B cell (primary cell): Measurements from ENCODE around the gene SLC25A39. TPM values are rescaled to one million over a fixed set of nuclear protein-coding genes. Genes with fewer than 3 reads are reported as not detected.

ENCODE experiments used
- ATAC-seq: fragments of 200-7000 bp; cut with Tn5 transposase; one replicate; pipeline ENCODE4 v1.10.0; 2021; ENCODE audit warnings: low read depth, mild to moderate bottlenecking, moderate number of reproducible peaks, moderate library complexity
- CTCF ChIA-PET: fragments of 350-600 bp; sonication (Branson Sonifier 250); formaldehyde crosslinking; loops from one replicate; lab custom pipeline; 2021; ENCODE audit warnings: antibody characterized with exemption, inconsistent platforms; lab: Charles Lee
- POLR2A ChIA-PET: fragments of 350-600 bp; sonication (Branson Sonifier 250); formaldehyde crosslinking; loops from one replicate; lab custom pipeline; 2021; ENCODE audit warnings: antibody characterized with exemption; lab: Charles Lee
- DNase-seq: peaks from one replicate; pipeline ENCODE4 v3.0.0; 2013
- H2AFZ ChIP-seq: 2 replicates; pipeline ENCODE4 v1.6.1; 2012; ENCODE audit warnings: mild to moderate bottlenecking, low read depth, low read length; ENCODE audit not compliant: insufficient read depth, poor library complexity, severe bottlenecking
- H3K27ac ChIP-seq, 2 donors: 1 replicate in 1 of 2; 2 replicates in 1 of 2; pipeline ENCODE4 v1.5.1; 2012 to 2013; ENCODE audit warnings: low read length in 2 of 2, mild to moderate bottlenecking in 2 of 2, moderate library complexity in 1 of 2
- H3K27me3 ChIP-seq, 4 experiments: fragments of 200-600 bp in 1 of 4; sonication (generic) in 1 of 4; replicated peaks in 1 of 4; 1 replicate in 2 of 4; 2 replicates in 2 of 4; pipeline versions ENCODE4 v1.6.1 to v1.7.0; 2013 to 2016; ENCODE audit warnings: low read length in 3 of 4, mild to moderate bottlenecking in 2 of 4, mixed read lengths in 1 of 4, moderate library complexity in 1 of 4; ENCODE audit not compliant: insufficient read depth in 4 of 4, control insufficient read depth in 3 of 4; ENCODE audit errors: control extremely low read depth in 1 of 4
- H3K36me3 ChIP-seq, 2 experiments: replicated peaks in 1 of 2; 1 replicate in 1 of 2; 2 replicates in 1 of 2; pipeline versions ENCODE4 v1.6.1 to v1.7.1; 2013; ENCODE audit warnings: low read length in 1 of 2; ENCODE audit not compliant: insufficient read depth in 2 of 2, control insufficient read depth in 1 of 2; ENCODE audit errors: control extremely low read depth in 1 of 2, extremely low read depth in 1 of 2
- H3K4me1 ChIP-seq, 2 donors: fragments of 200-600 bp in 1 of 2; sonication (generic) in 1 of 2; 1 replicate in 1 of 2; 2 replicates in 1 of 2; pipeline versions ENCODE4 v1.5.1 to v1.6.1; 2013 to 2017; ENCODE audit warnings: low read length in 2 of 2; ENCODE audit not compliant: control insufficient read depth in 2 of 2, insufficient read depth in 2 of 2
- H3K4me2 ChIP-seq: replicated peaks from 2 replicates; pipeline ENCODE3; 2012; ENCODE audit warnings: mild to moderate bottlenecking, low read depth, low read length; ENCODE audit not compliant: poor library complexity, severe bottlenecking
- H3K4me3 ChIP-seq, 5 experiments: fragments of 200-600 bp in 1 of 5; sonication (generic) in 1 of 5; 1 replicate in 3 of 5; 2 replicates in 2 of 5; pipeline versions ENCODE4 v1.5.1 to v1.7.0; 2011 to 2016; ENCODE audit warnings: low read length in 4 of 5, mild to moderate bottlenecking in 4 of 5, low read depth in 2 of 5, control low read depth in 1 of 5, moderate library complexity in 1 of 5; ENCODE audit not compliant: insufficient read depth in 1 of 5; ENCODE audit errors: control extremely low read depth in 1 of 5, extremely low read depth in 1 of 5
- H3K79me2 ChIP-seq: fragments of 200-600 bp; sonication (generic); one replicate; pipeline ENCODE4 v1.6.0; 2016; ENCODE audit warnings: low read length; ENCODE audit not compliant: control insufficient read depth, insufficient read depth
- H3K9ac ChIP-seq: fragments of 200-600 bp; sonication (generic); 2 replicates; pipeline ENCODE4 v1.6.1; 2017; ENCODE audit warnings: mild to moderate bottlenecking, low read length, moderate library complexity
- H3K9me3 ChIP-seq, 3 donors: one replicate each; pipeline versions ENCODE4 v1.6.1 to v1.7.1; 2013; ENCODE audit warnings: low read length in 2 of 3; ENCODE audit not compliant: control insufficient read depth in 2 of 3, insufficient read depth in 1 of 3; ENCODE audit errors: control extremely low read depth in 1 of 3
- H4K20me1 ChIP-seq: 2 replicates; pipeline ENCODE4 v1.6.0; 2012; ENCODE audit warnings: mild to moderate bottlenecking, low read length; ENCODE audit not compliant: insufficient read depth, control insufficient read depth, poor library complexity, severe bottlenecking
- H3K27ac Mint-ChIP-seq: one replicate; pipeline ENCODE4 v1.8.0; 2021; ENCODE audit warnings: mixed read lengths
- H3K27me3 Mint-ChIP-seq: one replicate; pipeline ENCODE4 v1.8.0; 2021; ENCODE audit warnings: mixed read lengths
- H3K4me1 Mint-ChIP-seq: one replicate; pipeline ENCODE4 v1.8.0; 2021; ENCODE audit warnings: mixed read lengths
- H3K4me3 Mint-ChIP-seq: one replicate; pipeline ENCODE4 v1.8.0; 2021; ENCODE audit warnings: mixed read lengths
- H3K9me3 Mint-ChIP-seq: one replicate; pipeline ENCODE4 v1.8.0; 2022; ENCODE audit warnings: mixed read lengths; ENCODE audit not compliant: insufficient read depth
- EZH2 ChIP-seq: IDR thresholded peaks from 2 replicates; pipeline ENCODE4 v1.6.1; 2012; ENCODE audit warnings: borderline replicate concordance, low read depth, mild to moderate bottlenecking, moderate library complexity, low read length; ENCODE audit not compliant: insufficient read depth, poor library complexity, severe bottlenecking
- WGBS: methylation state at CpG from one replicate; pipeline ENCODE4 v1.1.5; 2013; ENCODE audit warnings: missing lambda C conversion rate; ENCODE audit not compliant: insufficient coverage; 5-methylcytosine and 5-hydroxymethylcytosine counted together
- intact Hi-C: fragments of 100-400 bp; cut with micrococcal nuclease; formaldehyde crosslinking; loops from one replicate; pipeline ENCODE4 v1.10.0; 2022
- polyA plus RNA-seq: library from polyadenylated mRNA; depleted of rRNA; stranded (reverse); fragments of >200 nt; gene quantifications from 2 replicates; pipeline ENCODE4 v1.2.3, GENCODE V29; 2012
- total RNA-seq, 2 donors: library from RNA; stranded (reverse); fragments of 120-200 nt in 1 of 2; gene quantifications; 1 replicate in 1 of 2; 2 replicates in 1 of 2; pipeline versions ENCODE4 v1.2.3 to v1.2.4, GENCODE V29; 2013 to 2022
- TF ChIP-seq, protein P1 (sequence below): fragments of 200-600 bp; IDR thresholded peaks from one replicate; pipeline ENCODE4 v1.8.0; 2022; ENCODE audit warnings: antibody characterized with exemption, mild to moderate bottlenecking

Gene SLC25A39
- total and polyA plus RNA-seq, 2 donors (not counting 1 experiment from before 2014, with no cell fraction given) = 88.4 to 160 TPM

DNA sequence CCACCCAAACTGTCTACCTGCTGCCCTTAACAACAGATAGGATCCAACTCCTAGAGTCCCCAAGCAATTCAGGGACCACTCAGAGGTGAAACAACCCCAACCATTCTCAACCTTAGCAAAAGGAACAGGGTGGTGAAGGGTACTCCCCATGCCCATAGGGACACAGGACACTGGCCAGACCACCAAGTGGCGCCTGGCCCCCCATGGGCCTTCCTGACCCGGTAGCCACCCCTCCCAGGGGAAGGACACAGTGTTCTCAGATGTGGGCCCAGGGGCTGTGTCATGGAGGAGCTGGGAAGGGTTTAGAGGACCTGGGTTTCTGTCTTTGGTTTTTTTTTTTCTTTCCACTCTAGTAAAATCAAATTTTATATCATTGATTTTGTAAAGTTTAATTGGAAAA, 9.7 kb upstream of the SLC25A39 start:
- Histone ChIP-seq H3K27ac (no peak overlapping the region), H3K9ac (no peak overlapping the region), H2AFZ (no peak overlapping the region), H3K9me3 (no peaks in the 10 kb centered on the region), H3K27me3 (no peaks in the 10 kb centered on the region), H3K4me3 (no peak overlapping the region), H3K36me3 (no peaks in the 10 kb centered on the region), H3K79me2 (no peaks in the 10 kb centered on the region), H3K4me2 (no peak overlapping the region), H3K4me1 (peaks cover 4 to 26% of the 10 kb centered on the region in 2 donors), H4K20me1 (no peaks in the 10 kb centered on the region)
- POLR2A ChIA-PET = no interaction called here
- H3K27me3 Mint-ChIP-seq = no peaks in the 10 kb centered on the region
- no peak overlapping the region for H3K4me3 Mint-ChIP-seq
- H3K9me3 Mint-ChIP-seq = no peaks in the 10 kb centered on the region
- ATAC-seq = no peak
- 40% methylated on average over 1 of the region's 2 CpGs for WGBS
- no peak for DNase-seq
- CTCF ChIA-PET = interaction anchor here (0.9 to 7.4 kb wide), 6 partner anchors 10 to 390 kb away, joined by 3 to 117 read pairs (median 18); partner anchors contain the start of gene GRN
- H3K4me1 Mint-ChIP-seq = peaks cover 21% of the 10 kb centered on the region
- intact Hi-C loops = no loop called here
- TF ChIP-seq, protein P1, sequence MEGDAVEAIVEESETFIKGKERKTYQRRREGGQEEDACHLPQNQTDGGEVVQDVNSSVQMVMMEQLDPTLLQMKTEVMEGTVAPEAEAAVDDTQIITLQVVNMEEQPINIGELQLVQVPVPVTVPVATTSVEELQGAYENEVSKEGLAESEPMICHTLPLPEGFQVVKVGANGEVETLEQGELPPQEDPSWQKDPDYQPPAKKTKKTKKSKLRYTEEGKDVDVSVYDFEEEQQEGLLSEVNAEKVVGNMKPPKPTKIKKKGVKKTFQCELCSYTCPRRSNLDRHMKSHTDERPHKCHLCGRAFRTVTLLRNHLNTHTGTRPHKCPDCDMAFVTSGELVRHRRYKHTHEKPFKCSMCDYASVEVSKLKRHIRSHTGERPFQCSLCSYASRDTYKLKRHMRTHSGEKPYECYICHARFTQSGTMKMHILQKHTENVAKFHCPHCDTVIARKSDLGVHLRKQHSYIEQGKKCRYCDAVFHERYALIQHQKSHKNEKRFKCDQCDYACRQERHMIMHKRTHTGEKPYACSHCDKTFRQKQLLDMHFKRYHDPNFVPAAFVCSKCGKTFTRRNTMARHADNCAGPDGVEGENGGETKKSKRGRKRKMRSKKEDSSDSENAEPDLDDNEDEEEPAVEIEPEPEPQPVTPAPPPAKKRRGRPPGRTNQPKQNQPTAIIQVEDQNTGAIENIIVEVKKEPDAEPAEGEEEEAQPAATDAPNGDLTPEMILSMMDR = no peak
- TF ChIP-seq EZH2 = no peak
- H3K27ac Mint-ChIP-seq = peak overlapping the region; percentile 47

DNA sequence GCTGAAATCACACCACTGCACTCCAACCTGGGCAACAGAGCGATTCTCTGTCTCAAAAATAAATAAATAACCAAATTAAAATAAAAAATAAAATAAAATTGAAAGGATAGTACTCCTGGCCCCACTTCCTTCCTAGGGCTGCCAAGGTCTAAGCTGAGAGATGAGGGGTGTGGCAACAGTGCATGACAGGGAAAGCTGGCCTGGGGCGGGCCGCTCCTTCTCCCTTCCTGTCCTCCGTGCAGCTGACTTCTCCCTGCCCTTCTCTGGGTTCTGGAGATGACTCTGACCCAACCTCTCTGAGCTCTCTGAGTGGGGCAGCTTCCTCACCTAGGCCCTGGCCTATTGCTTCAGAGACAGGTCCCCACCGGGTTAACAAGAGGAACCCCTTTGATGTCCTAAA, 8.7 kb upstream of the SLC25A39 start:
- intact Hi-C loops = no loop called here
- no peak overlapping the region for H3K27ac ChIP-seq
- no peak overlapping the region for H3K4me3 Mint-ChIP-seq
- no peak overlapping the region for H2AFZ ChIP-seq
- no peak overlapping the region for H3K4me2 ChIP-seq
- H3K9me3 ChIP-seq = no peaks in the 10 kb centered on the region
- no peaks in the 10 kb centered on the region for H3K79me2 ChIP-seq
- H4K20me1 ChIP-seq = no peaks in the 10 kb centered on the region
- ChIA-PET POLR2A (interaction anchor here (0.8 kb wide), 1 partner anchor 30 kb away, joined by 5 read pairs; the partner anchor contains the start of gene FAM171A2), CTCF (interaction anchor here (0.8 to 7.4 kb wide), 5 partner anchors 11 to 331 kb away, joined by 3 to 117 read pairs (median 20); partner anchors contain the start of gene GRN)
- no peaks in the 10 kb centered on the region for H3K27me3 Mint-ChIP-seq
- H3K4me1 Mint-ChIP-seq = peaks cover 17% of the 10 kb centered on the region
- DNase-seq (no peak), ATAC-seq (no peak)
- H3K4me3 ChIP-seq = no peak overlapping the region
- 84% methylated on average over 3 of the region's 5 CpGs for WGBS
- H3K9me3 Mint-ChIP-seq = no peaks in the 10 kb centered on the region
- no peak for TF ChIP-seq EZH2
- TF ChIP-seq, protein P1 = no peak
- H3K36me3 ChIP-seq = no peaks in the 10 kb centered on the region
- peaks cover 4 to 26% of the 10 kb centered on the region in 2 donors for H3K4me1 ChIP-seq
- H3K27ac Mint-ChIP-seq = no peak overlapping the region
- no peak overlapping the region for H3K9ac ChIP-seq
- H3K27me3 ChIP-seq = no peaks in the 10 kb centered on the region
